HEK293 (cell line): Measurements from ENCODE around the gene PTK7.

Experiments
- HOXC10 ChIP-seq: sonication (generic); formaldehyde crosslinking; IDR thresholded peaks from 2 replicates; pipeline ENCODE4 v1.8.1; 2023; ENCODE audit warnings: mild to moderate bottlenecking, missing genetic modification reagents
- HOXD13 ChIP-seq: sonication (generic); formaldehyde crosslinking; IDR thresholded peaks from 2 replicates; pipeline ENCODE4 v1.8.0; 2022; ENCODE audit warnings: missing genetic modification reagents, borderline replicate concordance
- KLF1 ChIP-seq: fragments of 450-650 bp; formaldehyde crosslinking; IDR thresholded peaks from 2 replicates; pipeline ENCODE4 v1.5.1; 2016; ENCODE audit warnings: missing biosample characterization, missing genetic modification characterization
- KLF16 ChIP-seq: fragments of 450-650 bp; formaldehyde crosslinking; IDR thresholded peaks from 2 replicates; pipeline ENCODE4 v1.5.1; 2017; ENCODE audit warnings: missing biosample characterization, missing genetic modification characterization
- KLF7 ChIP-seq: fragments of 450-650 bp; formaldehyde crosslinking; IDR thresholded peaks from 2 replicates; pipeline ENCODE4 v1.5.1; 2016; ENCODE audit warnings: missing biosample characterization, missing genetic modification characterization, borderline replicate concordance
- MEIS1 ChIP-seq: sonication (generic); formaldehyde crosslinking; IDR thresholded peaks from 2 replicates; pipeline ENCODE4 v1.8.1; 2022; ENCODE audit warnings: missing genetic modification reagents, mild to moderate bottlenecking, borderline replicate concordance
- MYNN ChIP-seq: fragments of 450-650 bp; formaldehyde crosslinking; IDR thresholded peaks from 2 replicates; pipeline ENCODE4 v1.5.1; 2016; ENCODE audit warnings: missing biosample characterization, missing genetic modification characterization, borderline replicate concordance
- PBX3 ChIP-seq: sonication (generic); formaldehyde crosslinking; IDR thresholded peaks from 2 replicates; pipeline ENCODE4 v1.8.1; 2022; ENCODE audit warnings: mild to moderate bottlenecking, moderate library complexity, missing genetic modification reagents
- PRDM1 ChIP-seq: fragments of 450-650 bp; formaldehyde crosslinking; IDR thresholded peaks from 2 replicates; pipeline ENCODE4; 2016; ENCODE audit warnings: missing biosample characterization, missing genetic modification characterization
- PRDM6 ChIP-seq: fragments of 450-650 bp; formaldehyde crosslinking; IDR thresholded peaks from 2 replicates; pipeline ENCODE4 v1.5.1; 2017; ENCODE audit warnings: missing biosample characterization, missing genetic modification characterization
- SP7 ChIP-seq: fragments of 450-650 bp; formaldehyde crosslinking; IDR thresholded peaks from 2 replicates; pipeline ENCODE4 v1.5.1; 2016; ENCODE audit warnings: missing biosample characterization, missing genetic modification characterization
- YY1 ChIP-seq: fragments of 450-650 bp; formaldehyde crosslinking; IDR thresholded peaks from 2 replicates; pipeline ENCODE4 v1.5.1; 2018; ENCODE audit warnings: missing biosample characterization, missing genetic modification characterization
- ZBTB17 ChIP-seq: fragments of 450-650 bp; formaldehyde crosslinking; IDR thresholded peaks from 2 replicates; pipeline ENCODE4 v1.5.1; 2016; ENCODE audit warnings: missing biosample characterization, missing genetic modification characterization
- ZBTB20 ChIP-seq: fragments of 450-650 bp; formaldehyde crosslinking; IDR thresholded peaks from 2 replicates; pipeline ENCODE4 v1.5.1; 2016; ENCODE audit warnings: missing biosample characterization, missing genetic modification characterization
- ZNF10 ChIP-seq: fragments of 450-650 bp; formaldehyde crosslinking; IDR thresholded peaks from 2 replicates; pipeline ENCODE4 v1.5.1; 2017; ENCODE audit warnings: missing biosample characterization, missing genetic modification characterization
- ZNF16 ChIP-seq: fragments of 450-650 bp; formaldehyde crosslinking; IDR thresholded peaks from 2 replicates; pipeline ENCODE4 v1.5.1; 2016; ENCODE audit warnings: low read depth, missing biosample characterization, missing genetic modification characterization
- ZNF214 ChIP-seq: fragments of 450-650 bp; formaldehyde crosslinking; IDR thresholded peaks from 2 replicates; pipeline ENCODE4 v1.5.1; 2017; ENCODE audit warnings: missing biosample characterization, mild to moderate bottlenecking, missing genetic modification characterization, borderline replicate concordance
- ZNF26 ChIP-seq: fragments of 450-650 bp; formaldehyde crosslinking; IDR thresholded peaks from 2 replicates; pipeline ENCODE4 v1.5.1; 2016; ENCODE audit warnings: missing biosample characterization, missing genetic modification characterization
- ZNF350 ChIP-seq: fragments of 450-650 bp; formaldehyde crosslinking; IDR thresholded peaks from 2 replicates; pipeline ENCODE4 v1.5.0; 2017; ENCODE audit warnings: missing biosample characterization, mild to moderate bottlenecking, missing genetic modification characterization
- ZNF433 ChIP-seq: fragments of 450-650 bp; formaldehyde crosslinking; IDR thresholded peaks from 2 replicates; pipeline ENCODE4 v1.5.1; 2016; ENCODE audit warnings: missing biosample characterization, missing genetic modification characterization, low read depth
- ZNF501 ChIP-seq: fragments of 450-650 bp; formaldehyde crosslinking; IDR thresholded peaks from 2 replicates; pipeline ENCODE4 v1.5.1; 2016; ENCODE audit warnings: missing biosample characterization, missing genetic modification characterization
- ZNF510 ChIP-seq: fragments of 450-650 bp; formaldehyde crosslinking; IDR thresholded peaks from 2 replicates; pipeline ENCODE4 v1.5.1; 2018; ENCODE audit warnings: mild to moderate bottlenecking, missing genetic modification characterization, missing biosample characterization; ENCODE audit not compliant: insufficient replicate concordance
- ZNF521 ChIP-seq: fragments of 450-650 bp; formaldehyde crosslinking; IDR thresholded peaks from 2 replicates; pipeline ENCODE4 v1.5.1; 2017; ENCODE audit warnings: missing biosample characterization, mild to moderate bottlenecking, missing genetic modification characterization
- ZNF777 ChIP-seq: fragments of 450-650 bp; formaldehyde crosslinking; IDR thresholded peaks from 2 replicates; pipeline ENCODE4 v1.5.1; 2017; ENCODE audit warnings: missing biosample characterization, missing genetic modification characterization, borderline replicate concordance
- TF ChIP-seq, protein P1 (sequence below): fragments of 450-650 bp; formaldehyde crosslinking; conservative IDR thresholded peaks from 2 replicates; pipeline ENCODE4 v1.5.1; 2016; ENCODE audit warnings: low read depth, missing biosample characterization, missing genetic modification characterization
- TF ChIP-seq, protein P2 (sequence below): fragments of 450-650 bp; IDR thresholded peaks from 2 replicates; pipeline ENCODE4 v1.5.1; 2018; ENCODE audit warnings: missing biosample characterization, missing genetic modification characterization
- TF ChIP-seq, protein P3 (sequence below): fragments of 450-650 bp; formaldehyde crosslinking; IDR thresholded peaks from 2 replicates; pipeline ENCODE4 v1.5.1; 2017; ENCODE audit warnings: missing biosample characterization, missing genetic modification characterization
- TF ChIP-seq, protein P4 (sequence below): fragments of 450-650 bp; formaldehyde crosslinking; IDR thresholded peaks from 2 replicates; pipeline ENCODE4 v1.5.1; 2016; ENCODE audit warnings: missing biosample characterization, missing genetic modification characterization

The PTK7 gene

GRCh38 chr6:43090559-43090956, 14.4 kb downstream of the PTK7 start (continued):
- TF ChIP-seq, protein P1, sequence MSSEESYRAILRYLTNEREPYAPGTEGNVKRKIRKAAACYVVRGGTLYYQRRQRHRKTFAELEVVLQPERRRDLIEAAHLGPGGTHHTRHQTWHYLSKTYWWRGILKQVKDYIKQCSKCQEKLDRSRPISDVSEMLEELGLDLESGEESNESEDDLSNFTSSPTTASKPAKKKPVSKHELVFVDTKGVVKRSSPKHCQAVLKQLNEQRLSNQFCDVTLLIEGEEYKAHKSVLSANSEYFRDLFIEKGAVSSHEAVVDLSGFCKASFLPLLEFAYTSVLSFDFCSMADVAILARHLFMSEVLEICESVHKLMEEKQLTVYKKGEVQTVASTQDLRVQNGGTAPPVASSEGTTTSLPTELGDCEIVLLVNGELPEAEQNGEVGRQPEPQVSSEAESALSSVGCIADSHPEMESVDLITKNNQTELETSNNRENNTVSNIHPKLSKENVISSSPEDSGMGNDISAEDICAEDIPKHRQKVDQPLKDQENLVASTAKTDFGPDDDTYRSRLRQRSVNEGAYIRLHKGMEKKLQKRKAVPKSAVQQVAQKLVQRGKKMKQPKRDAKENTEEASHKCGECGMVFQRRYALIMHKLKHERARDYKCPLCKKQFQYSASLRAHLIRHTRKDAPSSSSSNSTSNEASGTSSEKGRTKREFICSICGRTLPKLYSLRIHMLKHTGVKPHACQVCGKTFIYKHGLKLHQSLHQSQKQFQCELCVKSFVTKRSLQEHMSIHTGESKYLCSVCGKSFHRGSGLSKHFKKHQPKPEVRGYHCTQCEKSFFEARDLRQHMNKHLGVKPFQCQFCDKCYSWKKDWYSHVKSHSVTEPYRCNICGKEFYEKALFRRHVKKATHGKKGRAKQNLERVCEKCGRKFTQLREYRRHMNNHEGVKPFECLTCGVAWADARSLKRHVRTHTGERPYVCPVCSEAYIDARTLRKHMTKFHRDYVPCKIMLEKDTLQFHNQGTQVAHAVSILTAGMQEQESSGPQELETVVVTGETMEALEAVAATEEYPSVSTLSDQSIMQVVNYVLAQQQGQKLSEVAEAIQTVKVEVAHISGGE = no peak; the same call in 1 of the 2 replicates
- no peak for TF ChIP-seq PBX3 (CRISPR knock-in tag)
- 0 out of 2 replicates have a peak, but pooled peaks have one; percentile 21 for TF ChIP-seq SP7 (tag by site-specific recombination)
- no peak for TF ChIP-seq ZNF501
- no peak for TF ChIP-seq YY1 (tag by site-specific recombination)
- TF ChIP-seq ZNF433 (tag by site-specific recombination) = no peak
- no peak for TF ChIP-seq ZNF26
- TF ChIP-seq ZNF214 (tag by site-specific recombination) = no peak
- TF ChIP-seq MYNN (tag by site-specific recombination) = no peak
- no peak for TF ChIP-seq ZNF350 (tag by site-specific recombination)
- TF ChIP-seq, protein P2, sequence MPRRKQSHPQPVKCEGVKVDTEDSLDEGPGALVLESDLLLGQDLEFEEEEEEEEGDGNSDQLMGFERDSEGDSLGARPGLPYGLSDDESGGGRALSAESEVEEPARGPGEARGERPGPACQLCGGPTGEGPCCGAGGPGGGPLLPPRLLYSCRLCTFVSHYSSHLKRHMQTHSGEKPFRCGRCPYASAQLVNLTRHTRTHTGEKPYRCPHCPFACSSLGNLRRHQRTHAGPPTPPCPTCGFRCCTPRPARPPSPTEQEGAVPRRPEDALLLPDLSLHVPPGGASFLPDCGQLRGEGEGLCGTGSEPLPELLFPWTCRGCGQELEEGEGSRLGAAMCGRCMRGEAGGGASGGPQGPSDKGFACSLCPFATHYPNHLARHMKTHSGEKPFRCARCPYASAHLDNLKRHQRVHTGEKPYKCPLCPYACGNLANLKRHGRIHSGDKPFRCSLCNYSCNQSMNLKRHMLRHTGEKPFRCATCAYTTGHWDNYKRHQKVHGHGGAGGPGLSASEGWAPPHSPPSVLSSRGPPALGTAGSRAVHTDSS (tag by site-specific recombination) = no peak
- TF ChIP-seq ZBTB17 (tag by site-specific recombination) = peak; percentile 45; the same call in 1 of the 2 replicates
- TF ChIP-seq, protein P3, sequence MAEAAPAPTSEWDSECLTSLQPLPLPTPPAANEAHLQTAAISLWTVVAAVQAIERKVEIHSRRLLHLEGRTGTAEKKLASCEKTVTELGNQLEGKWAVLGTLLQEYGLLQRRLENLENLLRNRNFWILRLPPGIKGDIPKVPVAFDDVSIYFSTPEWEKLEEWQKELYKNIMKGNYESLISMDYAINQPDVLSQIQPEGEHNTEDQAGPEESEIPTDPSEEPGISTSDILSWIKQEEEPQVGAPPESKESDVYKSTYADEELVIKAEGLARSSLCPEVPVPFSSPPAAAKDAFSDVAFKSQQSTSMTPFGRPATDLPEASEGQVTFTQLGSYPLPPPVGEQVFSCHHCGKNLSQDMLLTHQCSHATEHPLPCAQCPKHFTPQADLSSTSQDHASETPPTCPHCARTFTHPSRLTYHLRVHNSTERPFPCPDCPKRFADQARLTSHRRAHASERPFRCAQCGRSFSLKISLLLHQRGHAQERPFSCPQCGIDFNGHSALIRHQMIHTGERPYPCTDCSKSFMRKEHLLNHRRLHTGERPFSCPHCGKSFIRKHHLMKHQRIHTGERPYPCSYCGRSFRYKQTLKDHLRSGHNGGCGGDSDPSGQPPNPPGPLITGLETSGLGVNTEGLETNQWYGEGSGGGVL (tag by site-specific recombination) = peak; percentile 74
- TF ChIP-seq KLF7 = 0 out of 2 replicates have a peak, but pooled peaks have one; percentile 28
- no peak for TF ChIP-seq ZNF521
- TF ChIP-seq HOXD13 (CRISPR knock-in tag) = peak; percentile 54; the same call in 1 of the 2 replicates
- no peak for TF ChIP-seq ZNF777
- no peak for TF ChIP-seq HOXC10 (CRISPR knock-in tag)
- TF ChIP-seq, protein P4, sequence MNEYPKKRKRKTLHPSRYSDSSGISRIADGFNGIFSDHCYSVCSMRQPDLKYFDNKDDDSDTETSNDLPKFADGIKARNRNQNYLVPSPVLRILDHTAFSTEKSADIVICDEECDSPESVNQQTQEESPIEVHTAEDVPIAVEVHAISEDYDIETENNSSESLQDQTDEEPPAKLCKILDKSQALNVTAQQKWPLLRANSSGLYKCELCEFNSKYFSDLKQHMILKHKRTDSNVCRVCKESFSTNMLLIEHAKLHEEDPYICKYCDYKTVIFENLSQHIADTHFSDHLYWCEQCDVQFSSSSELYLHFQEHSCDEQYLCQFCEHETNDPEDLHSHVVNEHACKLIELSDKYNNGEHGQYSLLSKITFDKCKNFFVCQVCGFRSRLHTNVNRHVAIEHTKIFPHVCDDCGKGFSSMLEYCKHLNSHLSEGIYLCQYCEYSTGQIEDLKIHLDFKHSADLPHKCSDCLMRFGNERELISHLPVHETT = no peak
- no peak for TF ChIP-seq KLF16
- TF ChIP-seq ZBTB20 (tag by site-specific recombination) = no peak
- no peak for TF ChIP-seq PRDM1
- no peak for TF ChIP-seq ZNF16
- TF ChIP-seq PRDM6 (tag by site-specific recombination) = peak; percentile 67
- no peak for TF ChIP-seq KLF1 (tag by site-specific recombination)
- TF ChIP-seq MEIS1 = no peak
- TF ChIP-seq ZNF10 (tag by site-specific recombination) = no peak
- TF ChIP-seq ZNF510 (tag by site-specific recombination) = no peak
